ENCODE measurements around the gene CSRP3. TPM values are rescaled to one million over a fixed set of nuclear protein-coding genes. Genes with fewer than 3 reads are reported as not detected.

The CSRP3 gene
- total RNA-seq, 2 experiments from 2014 or later, result not detected

DNA sequence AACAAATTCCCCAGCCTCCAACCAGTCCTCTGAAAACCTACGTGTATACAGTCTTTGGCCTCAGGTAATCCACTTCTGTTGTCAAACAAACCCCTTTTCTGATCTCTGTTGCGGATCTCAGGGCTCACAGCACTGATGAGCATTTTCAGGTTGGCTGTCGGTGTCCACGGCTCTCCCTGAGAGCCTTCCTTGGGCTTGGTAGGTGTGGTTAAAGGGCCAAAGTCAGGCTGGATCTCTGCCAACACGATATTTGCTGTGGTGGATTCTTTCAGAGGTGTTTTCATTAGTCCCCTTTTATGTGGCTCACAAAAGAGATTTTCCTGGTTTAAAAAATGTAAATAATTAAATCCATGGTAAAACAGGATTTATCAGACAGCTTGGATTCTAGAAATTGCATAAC is 36.0 kb upstream of the CSRP3 start:
- Histone ChIP-seq H3K27me3 (ENCODE audit: control insufficient read depth in 1 of 2, insufficient read depth in 2 of 2, low read length in 2 of 2) (peaks cover 22 to 23% of the 10 kb centered on the region in 2 experiments), H3K27ac (ENCODE audit: low read depth in 1 of 2, low read length in 2 of 2) (no peak overlapping the region), H3K9me3 (ENCODE audit: control insufficient read depth in 1 of 2, insufficient read depth in 1 of 2, low read length in 2 of 2) (peaks cover 0 to 11% of the 10 kb centered on the region in 2 experiments), H3K4me3 (ENCODE audit: low read length) (no peak overlapping the region), H3K36me3 (ENCODE audit: insufficient read depth, low read length) (no peaks in the 10 kb centered on the region), H3K4me1 (ENCODE audit: insufficient read depth, low read length) (peaks cover 24% of the 10 kb centered on the region)
- DNase-seq (no peak), ATAC-seq (ENCODE audit: poor library complexity) (no peak)
- ChIA-PET POLR2A (no interaction called here), CTCF (no interaction called here)
- intact Hi-C loops (cut with DNase I, micrococcal nuclease), result loop anchor here in 1 of 2 experiments (2.0 kb wide), 1 partner anchor 117 kb away; no protein-coding TSS in a partner anchor
- no peak overlapping the region for H3K4me3 Mint-ChIP-seq
- H3K36me3 Mint-ChIP-seq (ENCODE audit: low read depth), result peaks cover 6% of the 10 kb centered on the region
- no peak for TF ChIP-seq CTCF (IDR thresholded peaks at IDR 0.05)
- no peak overlapping the region for H3K27ac Mint-ChIP-seq
- peaks cover 22% of the 10 kb centered on the region for H3K4me1 Mint-ChIP-seq (ENCODE audit: low read depth)
- H3K9me3 Mint-ChIP-seq, result no peaks in the 10 kb centered on the region
- H3K27me3 Mint-ChIP-seq, result peaks cover 26% of the 10 kb centered on the region

GRCh38 chr11:19237381-19237780 is 35.6 kb upstream of the CSRP3 start:
- Histone ChIP-seq H3K36me3 (ENCODE audit: insufficient read depth, low read length) (no peaks in the 10 kb centered on the region), H3K4me1 (ENCODE audit: insufficient read depth, low read length) (peaks cover 21% of the 10 kb centered on the region), H3K27me3 (ENCODE audit: control insufficient read depth in 1 of 2, insufficient read depth in 2 of 2, low read length in 2 of 2) (peaks cover 18% of the 10 kb centered on the region in 2 experiments), H3K4me3 (ENCODE audit: low read length) (no peak overlapping the region), H3K27ac (ENCODE audit: low read depth in 1 of 2, low read length in 2 of 2) (no peak overlapping the region), H3K9me3 (ENCODE audit: control insufficient read depth in 1 of 2, insufficient read depth in 1 of 2, low read length in 2 of 2) (peaks cover 0 to 8% of the 10 kb centered on the region in 2 experiments)
- CTCF ChIA-PET, result no interaction called here
- Mint-ChIP-seq H3K4me1 (ENCODE audit: low read depth) (peaks cover 18% of the 10 kb centered on the region), H3K4me3 (no peak overlapping the region), H3K27me3 (peaks cover 22% of the 10 kb centered on the region), H3K27ac (no peak overlapping the region), H3K36me3 (ENCODE audit: low read depth) (peaks cover 4% of the 10 kb centered on the region), H3K9me3 (no peaks in the 10 kb centered on the region)
- TF ChIP-seq CTCF (IDR thresholded peaks at IDR 0.05), result no peak
- ATAC-seq (ENCODE audit: poor library complexity), result no peak
- intact Hi-C loops (cut with DNase I, micrococcal nuclease), result loop anchor here in 1 of 2 experiments (2.0 kb wide), 1 partner anchor 117 kb away; no protein-coding TSS in a partner anchor
- POLR2A ChIA-PET, result no interaction called here
- DNase-seq, result no peak

GRCh38 chr11:19234231-19234817 is 32.5 kb upstream of the CSRP3 start:
- DNase-seq (no peak), ATAC-seq (ENCODE audit: poor library complexity) (no peak)
- ChIA-PET POLR2A (no interaction called here), CTCF (interaction anchor here (0.7 to 1.0 kb wide), 2 partner anchors 37 to 54 kb away, joined by 3 to 5 read pairs; no protein-coding TSS in a partner anchor)
- peaks cover 4% of the 10 kb centered on the region for H3K27me3 Mint-ChIP-seq
- peaks cover 3% of the 10 kb centered on the region for H3K4me1 ChIP-seq (ENCODE audit: insufficient read depth, low read length)
- H3K36me3 Mint-ChIP-seq (ENCODE audit: low read depth), result no peaks in the 10 kb centered on the region
- TF ChIP-seq CTCF (IDR thresholded peaks at IDR 0.05), result no peak
- H3K36me3 ChIP-seq (ENCODE audit: insufficient read depth, low read length), result no peaks in the 10 kb centered on the region
- H3K9me3 ChIP-seq (ENCODE audit: control insufficient read depth in 1 of 2, insufficient read depth in 1 of 2, low read length in 2 of 2), result no peaks in the 10 kb centered on the region
- no peak overlapping the region for H3K27ac ChIP-seq (ENCODE audit: low read depth in 1 of 2, low read length in 2 of 2)
- H3K4me1 Mint-ChIP-seq (ENCODE audit: low read depth), result peaks cover 3% of the 10 kb centered on the region
- intact Hi-C loops (cut with DNase I, micrococcal nuclease), result no loop called here
- H3K27ac Mint-ChIP-seq, result no peak overlapping the region
- no peaks in the 10 kb centered on the region for H3K27me3 ChIP-seq (ENCODE audit: control insufficient read depth in 1 of 2, insufficient read depth in 2 of 2, low read length in 2 of 2)
- H3K4me3 Mint-ChIP-seq, result no peak overlapping the region
- no peaks in the 10 kb centered on the region for H3K9me3 Mint-ChIP-seq
- H3K4me3 ChIP-seq (ENCODE audit: low read length), result no peak overlapping the region
